Liver (tissue), 9 donors: ENCODE measurements around the gene QDPR. TPM values are rescaled to one million over a fixed set of nuclear protein-coding genes. Genes with fewer than 3 reads are reported as not detected.

Experiments used
- DNase-seq: peaks from one replicate; pipeline ENCODE4 v3.0.0-alpha.2; 2017; ENCODE audit warnings: low spot score
- H3K27ac ChIP-seq, 2 donors: one replicate each; pipeline ENCODE4 v1.7.0; 2013; ENCODE audit warnings: inconsistent platforms in 2 of 2, low read length in 2 of 2, control low read depth in 1 of 2, low read depth in 1 of 2, mild to moderate bottlenecking in 1 of 2
- H3K27me3 ChIP-seq, 4 donors: one replicate each; pipeline versions ENCODE4 v1.6.1 to v1.7.0; 2013; ENCODE audit warnings: low read length in 3 of 4, inconsistent platforms in 1 of 4, mild to moderate bottlenecking in 1 of 4, moderate library complexity in 1 of 4; ENCODE audit not compliant: control insufficient read depth in 4 of 4, insufficient read depth in 4 of 4
- H3K36me3 ChIP-seq, 4 donors: one replicate each; pipeline versions ENCODE4 v1.6.1 to v1.7.0; 2013; ENCODE audit warnings: low read length in 3 of 4, mild to moderate bottlenecking in 3 of 4, low read depth in 1 of 4, moderate library complexity in 1 of 4; ENCODE audit not compliant: control insufficient read depth in 4 of 4, insufficient read depth in 3 of 4
- H3K4me1 ChIP-seq, 4 donors: one replicate each; pipeline versions ENCODE4 v1.6.1 to v1.7.0; 2013; ENCODE audit warnings: low read length in 3 of 4, mild to moderate bottlenecking in 3 of 4, moderate library complexity in 1 of 4; ENCODE audit not compliant: control insufficient read depth in 4 of 4, insufficient read depth in 4 of 4
- H3K4me3 ChIP-seq, 3 donors: one replicate each; pipeline versions ENCODE4 v1.6.1 to v1.7.0; 2013; ENCODE audit warnings: low read length in 3 of 3, control low read depth in 1 of 3, low read depth in 1 of 3, mild to moderate bottlenecking in 1 of 3
- H3K9ac ChIP-seq, 2 donors: one replicate each; pipeline ENCODE4 v1.7.0; 2013; ENCODE audit warnings: low read length in 2 of 2, mild to moderate bottlenecking in 2 of 2, moderate library complexity in 2 of 2, control low read depth in 1 of 2, low read depth in 1 of 2
- H3K9me3 ChIP-seq, 4 donors: one replicate each; pipeline versions ENCODE4 v1.6.1 to v1.7.0; 2013; ENCODE audit warnings: low read length in 3 of 4; ENCODE audit not compliant: control insufficient read depth in 4 of 4
- ATF3 ChIP-seq: IDR thresholded peaks from 2 replicates; pipeline ENCODE4 v1.6.1; 2016; ENCODE audit warnings: antibody characterized with exemption
- EGR1 ChIP-seq, 2 donors: IDR thresholded peaks; 2 replicates each; pipeline ENCODE4 v1.6.1; 2016 to 2018; ENCODE audit warnings: antibody characterized with exemption in 2 of 2, low read depth in 2 of 2
- FOXA1 ChIP-seq: IDR thresholded peaks from 2 replicates; pipeline ENCODE4 v1.6.1; 2016; ENCODE audit warnings: antibody characterized with exemption
- FOXA2 ChIP-seq: IDR thresholded peaks from 2 replicates; pipeline ENCODE4 v1.6.1; 2016; ENCODE audit warnings: antibody characterized with exemption
- GABPA ChIP-seq, 2 donors: IDR thresholded peaks in 1 of 2; conservative IDR thresholded peaks in 1 of 2; 2 replicates each; pipeline ENCODE4 v1.6.1; 2016; ENCODE audit warnings: antibody characterized with exemption in 2 of 2, mild to moderate bottlenecking in 1 of 2, moderate library complexity in 1 of 2
- HNF4A ChIP-seq, 2 donors: conservative IDR thresholded peaks; 2 replicates each; pipeline ENCODE4 v1.6.1; 2016; ENCODE audit warnings: antibody characterized with exemption in 2 of 2, mild to moderate bottlenecking in 2 of 2
- HNF4G ChIP-seq: IDR thresholded peaks from 2 replicates; pipeline ENCODE4 v1.6.1; 2016; ENCODE audit warnings: antibody characterized with exemption
- JUND ChIP-seq, 2 donors: IDR thresholded peaks; 2 replicates each; pipeline ENCODE4 v1.6.1; 2016; ENCODE audit warnings: antibody characterized with exemption in 2 of 2
- NR2F2 ChIP-seq: IDR thresholded peaks from 2 replicates; pipeline ENCODE4 v1.6.1; 2016; ENCODE audit warnings: antibody characterized with exemption
- RAD21 ChIP-seq, 2 donors: IDR thresholded peaks; 2 replicates each; pipeline ENCODE4 v1.6.1; 2016; ENCODE audit warnings: antibody characterized with exemption in 2 of 2, mild to moderate bottlenecking in 2 of 2
- RXRA ChIP-seq, 2 donors: IDR thresholded peaks; 2 replicates each; pipeline ENCODE4 v1.6.1; 2017 to 2018; ENCODE audit warnings: antibody characterized with exemption in 2 of 2, mild to moderate bottlenecking in 1 of 2
- SP1 ChIP-seq: IDR thresholded peaks from 2 replicates; pipeline ENCODE4 v1.6.1; 2018; ENCODE audit warnings: antibody characterized with exemption, mild to moderate bottlenecking
- TAF1 ChIP-seq: conservative IDR thresholded peaks from 2 replicates; pipeline ENCODE4 v1.6.1; 2016; ENCODE audit warnings: antibody characterized with exemption, mild to moderate bottlenecking
- YY1 ChIP-seq: IDR thresholded peaks from 2 replicates; pipeline ENCODE4 v1.6.1; 2016; ENCODE audit warnings: antibody characterized with exemption, mild to moderate bottlenecking
- WGBS: extraction: QIAGEN DNeasy Blood & Tissue Kit; methylation state at CpG from one replicate; pipeline ENCODE4 v1.1.7; 2013; 5-methylcytosine and 5-hydroxymethylcytosine counted together
- polyA plus RNA-seq, 2 donors: library from polyadenylated mRNA; stranded (reverse) in 1 of 2; unstranded in 1 of 2; fragments of 200-250 nt in 1 of 2; fragments of >200 nt in 1 of 2; fragmentation: Nextera tagmentation in 1 of 2; extraction: Ambion mirVana in 1 of 2; gene quantifications; one replicate each; pipeline versions ENCODE4 v1.2.1 to v1.2.3, GENCODE V29; 2013 to 2015
- total RNA-seq, 2 donors: library from RNA; depleted of rRNA; stranded (reverse); fragments of >200 nt; gene quantifications; one replicate each; pipeline ENCODE4 v1.2.3, GENCODE V29; 2014
- TF ChIP-seq, protein P1 (sequence below): IDR thresholded peaks from 2 replicates; pipeline ENCODE4 v1.6.1; 2016; ENCODE audit warnings: antibody characterized with exemption
- TF ChIP-seq, protein P2 (sequence below): IDR thresholded peaks from 2 replicates; pipeline ENCODE4 v1.6.1; 2016; ENCODE audit warnings: antibody characterized with exemption
- TF ChIP-seq, protein P3 (sequence below): fragments of 150-350 bp; IDR thresholded peaks from 2 replicates; pipeline ENCODE4 v1.5.1; 2017; ENCODE audit warnings: improper control_type of control experiment, low read depth, low read length; ENCODE audit not compliant: missing input control
- TF ChIP-seq, protein P4 (sequence below): IDR thresholded peaks from 2 replicates; pipeline ENCODE4 v1.6.1; 2016; ENCODE audit warnings: antibody characterized with exemption, mild to moderate bottlenecking
- donor health status: healthy.
- donor health status: healthy.
- donor health status: healthy.
- donor health status: healthy.
- donor health status: healthy.

QDPR gene
- total and polyA plus RNA-seq, 4 donors: 38.0 to 137 (median 104) TPM

DNA sequence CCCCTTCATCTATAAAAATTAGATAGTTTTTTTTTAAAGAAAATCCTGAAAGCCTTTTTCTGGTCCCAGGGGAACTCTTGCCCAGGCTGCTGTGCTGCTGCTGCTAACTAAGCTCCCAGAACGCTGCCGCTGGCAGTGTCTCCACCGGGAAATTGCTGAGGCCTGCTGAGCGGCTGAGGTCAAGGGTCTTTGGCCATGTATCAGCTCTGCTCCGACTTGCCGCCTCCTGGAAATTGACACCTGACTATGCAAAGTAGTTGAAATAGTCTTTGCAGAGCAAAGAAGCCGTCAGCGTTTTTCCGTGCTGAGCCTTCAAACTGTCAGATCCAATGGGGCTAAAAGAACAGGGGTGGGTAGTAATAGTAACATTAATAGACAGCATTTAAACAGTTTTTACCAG, 839 bp downstream of the QDPR start:
- peak; percentile 43 for DNase-seq
- Histone ChIP-seq H3K4me1 (peaks cover 4 to 49% (median 38%) of the 10 kb centered on the region in 4 donors), H3K36me3 (peaks cover 3 to 11% (median 6%) of the 10 kb centered on the region in 4 donors), H3K4me3 (peak overlapping the region; percentile 80 to 95 (median 87)), H3K27me3 (no peaks in the 10 kb centered on the region), H3K27ac (peak overlapping the region; percentile 91), H3K9me3 (no peaks in the 10 kb centered on the region), H3K9ac (peak overlapping the region; percentile 91 to 92)
- WGBS: 8% methylated on average over 9 of the region's 9 CpGs
- TF ChIP-seq SP1 (peak; percentile 79), YY1 (peak; percentile 43), JUND (IDR thresholded peaks at IDR 0.05) (peak in 1 of 2 donors; percentile 36), NR2F2 (peak; percentile 82), HNF4G (peak; percentile 22), EGR1 (IDR thresholded peaks at IDR 0.05; ENCODE audit: low read depth in 2 of 2) (no peak), RXRA (IDR thresholded peaks at IDR 0.05) (peak; percentile 72 to 74), HNF4A (conservative IDR thresholded peaks at IDR 0.05) (peak; percentile 72 to 78), ATF3 (no peak), FOXA1 (no peak), RAD21 (IDR thresholded peaks at IDR 0.05) (peak in 1 of 2 donors; percentile 56), FOXA2 (no peak), GABPA (IDR thresholded peaks at IDR 0.05 in 1 of 2, conservative IDR thresholded peaks at IDR 0.05 in 1 of 2) (no peak), TAF1 (peak; percentile 86)
- TF ChIP-seq, protein P1, sequence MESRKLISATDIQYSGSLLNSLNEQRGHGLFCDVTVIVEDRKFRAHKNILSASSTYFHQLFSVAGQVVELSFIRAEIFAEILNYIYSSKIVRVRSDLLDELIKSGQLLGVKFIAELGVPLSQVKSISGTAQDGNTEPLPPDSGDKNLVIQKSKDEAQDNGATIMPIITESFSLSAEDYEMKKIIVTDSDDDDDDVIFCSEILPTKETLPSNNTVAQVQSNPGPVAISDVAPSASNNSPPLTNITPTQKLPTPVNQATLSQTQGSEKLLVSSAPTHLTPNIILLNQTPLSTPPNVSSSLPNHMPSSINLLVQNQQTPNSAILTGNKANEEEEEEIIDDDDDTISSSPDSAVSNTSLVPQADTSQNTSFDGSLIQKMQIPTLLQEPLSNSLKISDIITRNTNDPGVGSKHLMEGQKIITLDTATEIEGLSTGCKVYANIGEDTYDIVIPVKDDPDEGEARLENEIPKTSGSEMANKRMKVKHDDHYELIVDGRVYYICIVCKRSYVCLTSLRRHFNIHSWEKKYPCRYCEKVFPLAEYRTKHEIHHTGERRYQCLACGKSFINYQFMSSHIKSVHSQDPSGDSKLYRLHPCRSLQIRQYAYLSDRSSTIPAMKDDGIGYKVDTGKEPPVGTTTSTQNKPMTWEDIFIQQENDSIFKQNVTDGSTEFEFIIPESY: no peak
- TF ChIP-seq, protein P2, sequence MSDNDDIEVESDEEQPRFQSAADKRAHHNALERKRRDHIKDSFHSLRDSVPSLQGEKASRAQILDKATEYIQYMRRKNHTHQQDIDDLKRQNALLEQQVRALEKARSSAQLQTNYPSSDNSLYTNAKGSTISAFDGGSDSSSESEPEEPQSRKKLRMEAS: peak; percentile 18
- TF ChIP-seq, protein P3, sequence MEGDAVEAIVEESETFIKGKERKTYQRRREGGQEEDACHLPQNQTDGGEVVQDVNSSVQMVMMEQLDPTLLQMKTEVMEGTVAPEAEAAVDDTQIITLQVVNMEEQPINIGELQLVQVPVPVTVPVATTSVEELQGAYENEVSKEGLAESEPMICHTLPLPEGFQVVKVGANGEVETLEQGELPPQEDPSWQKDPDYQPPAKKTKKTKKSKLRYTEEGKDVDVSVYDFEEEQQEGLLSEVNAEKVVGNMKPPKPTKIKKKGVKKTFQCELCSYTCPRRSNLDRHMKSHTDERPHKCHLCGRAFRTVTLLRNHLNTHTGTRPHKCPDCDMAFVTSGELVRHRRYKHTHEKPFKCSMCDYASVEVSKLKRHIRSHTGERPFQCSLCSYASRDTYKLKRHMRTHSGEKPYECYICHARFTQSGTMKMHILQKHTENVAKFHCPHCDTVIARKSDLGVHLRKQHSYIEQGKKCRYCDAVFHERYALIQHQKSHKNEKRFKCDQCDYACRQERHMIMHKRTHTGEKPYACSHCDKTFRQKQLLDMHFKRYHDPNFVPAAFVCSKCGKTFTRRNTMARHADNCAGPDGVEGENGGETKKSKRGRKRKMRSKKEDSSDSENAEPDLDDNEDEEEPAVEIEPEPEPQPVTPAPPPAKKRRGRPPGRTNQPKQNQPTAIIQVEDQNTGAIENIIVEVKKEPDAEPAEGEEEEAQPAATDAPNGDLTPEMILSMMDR: no peak
- TF ChIP-seq, protein P4, sequence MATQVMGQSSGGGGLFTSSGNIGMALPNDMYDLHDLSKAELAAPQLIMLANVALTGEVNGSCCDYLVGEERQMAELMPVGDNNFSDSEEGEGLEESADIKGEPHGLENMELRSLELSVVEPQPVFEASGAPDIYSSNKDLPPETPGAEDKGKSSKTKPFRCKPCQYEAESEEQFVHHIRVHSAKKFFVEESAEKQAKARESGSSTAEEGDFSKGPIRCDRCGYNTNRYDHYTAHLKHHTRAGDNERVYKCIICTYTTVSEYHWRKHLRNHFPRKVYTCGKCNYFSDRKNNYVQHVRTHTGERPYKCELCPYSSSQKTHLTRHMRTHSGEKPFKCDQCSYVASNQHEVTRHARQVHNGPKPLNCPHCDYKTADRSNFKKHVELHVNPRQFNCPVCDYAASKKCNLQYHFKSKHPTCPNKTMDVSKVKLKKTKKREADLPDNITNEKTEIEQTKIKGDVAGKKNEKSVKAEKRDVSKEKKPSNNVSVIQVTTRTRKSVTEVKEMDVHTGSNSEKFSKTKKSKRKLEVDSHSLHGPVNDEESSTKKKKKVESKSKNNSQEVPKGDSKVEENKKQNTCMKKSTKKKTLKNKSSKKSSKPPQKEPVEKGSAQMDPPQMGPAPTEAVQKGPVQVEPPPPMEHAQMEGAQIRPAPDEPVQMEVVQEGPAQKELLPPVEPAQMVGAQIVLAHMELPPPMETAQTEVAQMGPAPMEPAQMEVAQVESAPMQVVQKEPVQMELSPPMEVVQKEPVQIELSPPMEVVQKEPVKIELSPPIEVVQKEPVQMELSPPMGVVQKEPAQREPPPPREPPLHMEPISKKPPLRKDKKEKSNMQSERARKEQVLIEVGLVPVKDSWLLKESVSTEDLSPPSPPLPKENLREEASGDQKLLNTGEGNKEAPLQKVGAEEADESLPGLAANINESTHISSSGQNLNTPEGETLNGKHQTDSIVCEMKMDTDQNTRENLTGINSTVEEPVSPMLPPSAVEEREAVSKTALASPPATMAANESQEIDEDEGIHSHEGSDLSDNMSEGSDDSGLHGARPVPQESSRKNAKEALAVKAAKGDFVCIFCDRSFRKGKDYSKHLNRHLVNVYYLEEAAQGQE: peak; percentile 35
